Astrocyte (in vitro differentiated cells and primary cell): Measurements from ENCODE around the gene PXDN. TPM values are rescaled to one million over a fixed set of nuclear protein-coding genes. Genes with fewer than 3 reads are reported as not detected.

ENCODE experiments used
- DNase-seq: peaks from one replicate; pipeline ENCODE4 v3.0.0-alpha.2; 2010; ENCODE audit warnings: low read depth
- FAIRE-seq: peaks from 2 replicates; lab custom pipeline; 2011; peaks lifted over from hg19 to GRCh38; lab: Jason Lieb, UNC
- H2AFZ ChIP-seq: 2 replicates; pipeline ENCODE4 v1.6.0; 2012; ENCODE audit warnings: low read depth, low read length, inconsistent platforms
- H3K27ac ChIP-seq: 2 replicates; pipeline ENCODE4 v1.5.1; 2011; ENCODE audit warnings: low read depth, low read length, inconsistent platforms
- H3K27me3 ChIP-seq: 2 replicates; pipeline ENCODE4 v1.6.0; 2011; ENCODE audit warnings: low read length, inconsistent platforms; ENCODE audit not compliant: insufficient read depth
- H3K36me3 ChIP-seq: 2 replicates; pipeline ENCODE4 v1.5.1; 2011; ENCODE audit warnings: low read length, inconsistent platforms; ENCODE audit not compliant: insufficient read depth
- H3K4me1 ChIP-seq: 2 replicates; pipeline ENCODE4 v1.5.1; 2011; ENCODE audit warnings: low read length, inconsistent platforms; ENCODE audit not compliant: insufficient read depth
- H3K4me2 ChIP-seq: 2 replicates; pipeline ENCODE4 v1.6.0; 2012; ENCODE audit warnings: low read length, inconsistent platforms
- H3K4me3 ChIP-seq: 2 replicates; pipeline ENCODE4 v1.5.1; 2011; ENCODE audit warnings: low read depth, mild to moderate bottlenecking, low read length, inconsistent platforms; ENCODE audit not compliant: insufficient read depth
- H3K79me2 ChIP-seq: 2 replicates; pipeline ENCODE4 v1.6.0; 2012; ENCODE audit warnings: mild to moderate bottlenecking, low read length, inconsistent platforms; ENCODE audit not compliant: insufficient read depth
- H3K9ac ChIP-seq: 2 replicates; pipeline ENCODE4 v1.6.0; 2012; ENCODE audit warnings: mild to moderate bottlenecking, low read length, inconsistent platforms
- H3K9me3 ChIP-seq: 2 replicates; pipeline ENCODE4 v1.5.1; 2012; ENCODE audit warnings: low read depth, mild to moderate bottlenecking, low read length, inconsistent platforms; ENCODE audit not compliant: insufficient read depth
- H4K20me1 ChIP-seq: 2 replicates; pipeline ENCODE4 v1.6.0; 2012; ENCODE audit warnings: low read length, inconsistent platforms; ENCODE audit not compliant: insufficient read depth
- H3K27ac Mint-ChIP-seq: one replicate; pipeline ENCODE4 v1.8.0; 2021; ENCODE audit warnings: mild to moderate bottlenecking, mixed read lengths; ENCODE audit not compliant: unreplicated experiment
- H3K27me3 Mint-ChIP-seq: one replicate; pipeline ENCODE4 v1.8.0; 2021; ENCODE audit warnings: low read depth, mixed read lengths; ENCODE audit not compliant: unreplicated experiment
- H3K36me3 Mint-ChIP-seq: one replicate; pipeline ENCODE4 v1.8.0; 2021; ENCODE audit warnings: low read depth, mixed read lengths; ENCODE audit not compliant: unreplicated experiment
- H3K4me1 Mint-ChIP-seq: one replicate; pipeline ENCODE4 v1.8.0; 2021; ENCODE audit warnings: low read depth, mixed read lengths; ENCODE audit not compliant: unreplicated experiment
- H3K4me3 Mint-ChIP-seq: one replicate; pipeline ENCODE4 v1.8.0; 2021; ENCODE audit warnings: mild to moderate bottlenecking, moderate library complexity, mixed read lengths; ENCODE audit not compliant: unreplicated experiment
- H3K9me3 Mint-ChIP-seq: one replicate; pipeline ENCODE4 v1.8.0; 2021; ENCODE audit warnings: mild to moderate bottlenecking, mixed read lengths; ENCODE audit not compliant: unreplicated experiment
- CTCF ChIP-seq: IDR thresholded peaks from 2 replicates; pipeline ENCODE4 v1.5.1; 2011; ENCODE audit warnings: low read depth, mild to moderate bottlenecking, inconsistent platforms, low read length, moderate library complexity; ENCODE audit not compliant: insufficient read depth
- EZH2 ChIP-seq: IDR thresholded peaks from 2 replicates; pipeline ENCODE4 v1.6.1; 2012; ENCODE audit warnings: mild to moderate bottlenecking, low read length, inconsistent platforms; ENCODE audit not compliant: insufficient read depth
- total RNA-seq: library from RNA; stranded (reverse); gene quantifications from 2 replicates; pipeline ENCODE4 v1.2.1, GENCODE V29; 2021

The PXDN gene
- total RNA-seq, 1 donor from 2014 or later, result 417 TPM

GRCh38 chr2:1634681-1635341, 109.5 kb downstream of the PXDN start:
- H2AFZ ChIP-seq, result no peak overlapping the region
- H3K9ac ChIP-seq, result no peak overlapping the region
- no peak overlapping the region for H3K27ac ChIP-seq
- no peaks in the 10 kb centered on the region for H3K27me3 Mint-ChIP-seq
- H3K9me3 Mint-ChIP-seq, result peaks cover 2% of the 10 kb centered on the region
- peaks cover 9% of the 10 kb centered on the region for H3K4me1 Mint-ChIP-seq
- H3K79me2 ChIP-seq, result peaks cover 2% of the 10 kb centered on the region
- no peak for FAIRE-seq
- no peak overlapping the region for H3K4me2 ChIP-seq
- peaks cover 9% of the 10 kb centered on the region for H4K20me1 ChIP-seq
- no peaks in the 10 kb centered on the region for H3K27me3 ChIP-seq
- peaks cover 14% of the 10 kb centered on the region for H3K4me1 ChIP-seq
- H3K4me3 ChIP-seq, result no peak overlapping the region
- H3K9me3 ChIP-seq, result no peaks in the 10 kb centered on the region
- no peak for TF ChIP-seq EZH2
- TF ChIP-seq CTCF, result no peak
- no peak overlapping the region for H3K27ac Mint-ChIP-seq
- H3K36me3 Mint-ChIP-seq, result peaks cover 40% of the 10 kb centered on the region
- H3K4me3 Mint-ChIP-seq, result no peak overlapping the region
- peaks cover 38% of the 10 kb centered on the region for H3K36me3 ChIP-seq
- DNase-seq, result no peak

- Mint-ChIP-seq H3K4me1 (peaks cover 9% of the 10 kb centered on the region), H3K27me3 (no peaks in the 10 kb centered on the region), H3K36me3 (peaks cover 48% of the 10 kb centered on the region), H3K4me3 (no peak overlapping the region), H3K27ac (no peak overlapping the region), H3K9me3 (peaks cover 4% of the 10 kb centered on the region)
- Histone ChIP-seq H3K79me2 (peaks cover 2% of the 10 kb centered on the region), H3K27ac (no peak overlapping the region), H3K9me3 (no peaks in the 10 kb centered on the region), H4K20me1 (peaks cover 9% of the 10 kb centered on the region), H3K9ac (no peak overlapping the region), H3K4me1 (peaks cover 14% of the 10 kb centered on the region), H3K4me3 (no peak overlapping the region), H2AFZ (no peak overlapping the region), H3K36me3 (peaks cover 42% of the 10 kb centered on the region), H3K4me2 (no peak overlapping the region), H3K27me3 (no peaks in the 10 kb centered on the region)
- DNase-seq, result no peak
- no peak for TF ChIP-seq EZH2
- FAIRE-seq, result no peak
Observed at GRCh38 chr2:1633936-1634587, 110.3 kb downstream of the PXDN start.

DNA sequence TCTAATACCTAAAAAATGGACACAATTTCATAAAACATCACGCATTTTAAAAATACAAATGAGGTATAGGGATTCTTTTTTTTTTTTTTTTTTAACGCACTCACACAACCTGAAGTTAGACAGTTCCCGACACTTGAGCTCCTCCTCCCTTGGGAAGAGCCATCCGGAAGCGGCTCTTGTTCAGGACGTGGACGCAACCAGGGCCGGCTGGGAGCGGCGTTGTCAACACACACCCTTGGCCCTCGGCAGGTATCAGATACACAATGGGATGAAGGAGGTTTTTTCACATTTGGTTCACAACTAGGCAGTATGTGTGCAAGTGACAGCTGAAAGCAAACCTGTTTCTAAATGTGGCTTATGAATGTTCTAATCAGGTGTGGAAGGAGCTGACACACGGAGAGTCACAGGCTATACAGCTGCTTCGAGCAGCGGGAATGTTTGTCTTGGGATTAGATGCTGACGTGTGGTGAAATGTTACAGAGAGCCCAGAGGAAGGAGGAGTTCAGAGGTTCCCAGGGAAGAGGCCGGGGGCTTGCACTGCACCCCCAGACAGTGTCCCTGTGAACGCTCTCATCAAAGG, 111.1 kb downstream of the PXDN start:
- FAIRE-seq (no peak), DNase-seq (no peak)
- TF ChIP-seq CTCF, result no peak
- no peak for TF ChIP-seq EZH2
- peaks cover 9% of the 10 kb centered on the region for H3K9me3 Mint-ChIP-seq
- H3K9me3 ChIP-seq, result no peaks in the 10 kb centered on the region
- peaks cover 14% of the 10 kb centered on the region for H3K4me1 ChIP-seq
- no peaks in the 10 kb centered on the region for H3K27me3 Mint-ChIP-seq
- H3K4me3 ChIP-seq, result no peak overlapping the region
- H3K9ac ChIP-seq, result no peak overlapping the region
- H3K4me1 Mint-ChIP-seq, result peaks cover 9% of the 10 kb centered on the region
- H4K20me1 ChIP-seq, result peaks cover 9% of the 10 kb centered on the region
- peaks cover 48% of the 10 kb centered on the region for H3K36me3 Mint-ChIP-seq
- peaks cover 41% of the 10 kb centered on the region for H3K36me3 ChIP-seq
- H3K4me3 Mint-ChIP-seq, result no peak overlapping the region
- no peak overlapping the region for H3K27ac Mint-ChIP-seq
- H3K27me3 ChIP-seq, result no peaks in the 10 kb centered on the region
- H3K27ac ChIP-seq, result no peak overlapping the region
- H2AFZ ChIP-seq, result no peak overlapping the region
- H3K79me2 ChIP-seq, result peaks cover 2% of the 10 kb centered on the region
- H3K4me2 ChIP-seq, result no peak overlapping the region
